Measurements from ENCODE around the gene TLE3.
"Not testable (repeated sequence)": the region's sequence is repeated elsewhere in the genome, so short reads cannot be mapped to it uniquely, and the experiment has no call there.

Gene TLE3

DNA sequence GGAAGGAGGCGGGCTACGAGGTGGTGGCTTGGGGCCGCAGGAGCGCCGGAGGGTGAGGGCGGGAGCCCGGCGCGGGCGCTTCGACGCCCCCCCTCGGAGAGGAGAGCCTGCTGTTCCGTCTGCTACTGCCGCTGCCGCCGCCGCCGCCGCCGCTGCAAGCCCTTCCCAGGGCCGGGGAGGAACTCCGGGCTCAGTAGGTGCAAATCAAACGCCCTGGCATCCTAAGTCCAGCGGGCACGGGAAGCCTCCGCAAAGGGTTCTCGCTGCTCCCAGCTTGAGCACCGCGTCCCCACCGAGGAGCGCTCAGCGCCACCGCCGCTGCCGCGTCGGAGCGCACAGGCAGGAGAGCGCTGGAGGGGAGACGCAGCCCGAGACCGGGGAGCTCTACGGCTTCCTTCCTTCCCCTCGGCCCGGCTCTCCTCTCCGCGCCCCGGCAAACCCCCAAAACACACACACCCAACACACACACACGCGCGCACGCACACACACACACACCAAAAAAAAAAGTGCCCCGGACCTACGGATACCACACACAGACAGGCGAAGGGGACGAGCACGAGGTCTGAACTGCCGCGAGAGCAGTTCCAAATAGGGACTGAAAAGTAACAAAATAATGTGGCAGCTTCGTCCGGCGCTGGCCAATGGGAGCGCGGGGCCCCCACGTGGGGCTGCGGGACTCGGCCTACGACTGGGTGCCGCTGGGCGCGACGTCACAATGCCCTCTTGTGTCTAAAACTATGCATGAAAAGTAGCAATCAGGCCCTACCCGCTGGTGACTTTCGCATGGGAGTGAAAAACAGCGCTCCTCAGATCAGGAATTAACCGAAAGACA lies at the start of gene TLE3:
TSS of gene TLE3 (minus strand) at position 597 of the 832 bp plus-strand sequence. CDS start 1,119 bp downstream, outside the sequence.
- peak; percentile 94 for DNase-seq (ENCODE audit: extremely low read depth in 1 of 2, low read depth in 1 of 2)

GRCh38 chr15:70147178-70147760 lies 49.6 kb upstream of the TLE3 start:
- no peak for DNase-seq (ENCODE audit: extremely low read depth in 1 of 2, low read depth in 1 of 2)

DNA sequence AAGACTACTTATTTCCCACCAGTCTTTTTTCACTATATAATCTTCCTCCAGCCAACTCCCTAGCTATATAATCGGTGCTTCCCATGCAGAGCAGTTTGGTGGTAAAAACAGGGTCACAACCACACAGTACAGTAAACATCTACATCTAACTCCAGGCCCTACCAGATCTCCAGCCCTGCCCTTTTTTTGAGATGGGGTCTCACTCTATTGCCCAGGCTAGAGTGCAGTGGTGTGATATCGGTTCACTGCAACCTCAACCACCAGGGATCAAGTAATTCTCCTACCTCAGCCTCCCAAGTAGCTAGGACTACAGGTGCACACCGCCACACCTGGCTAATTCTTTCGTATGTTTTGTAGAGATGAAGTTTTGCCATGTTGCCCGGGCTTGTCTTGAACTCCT lies 49.1 kb upstream of the TLE3 start:
- DNase-seq (ENCODE audit: extremely low read depth in 1 of 2, low read depth in 1 of 2): no peak

DNA sequence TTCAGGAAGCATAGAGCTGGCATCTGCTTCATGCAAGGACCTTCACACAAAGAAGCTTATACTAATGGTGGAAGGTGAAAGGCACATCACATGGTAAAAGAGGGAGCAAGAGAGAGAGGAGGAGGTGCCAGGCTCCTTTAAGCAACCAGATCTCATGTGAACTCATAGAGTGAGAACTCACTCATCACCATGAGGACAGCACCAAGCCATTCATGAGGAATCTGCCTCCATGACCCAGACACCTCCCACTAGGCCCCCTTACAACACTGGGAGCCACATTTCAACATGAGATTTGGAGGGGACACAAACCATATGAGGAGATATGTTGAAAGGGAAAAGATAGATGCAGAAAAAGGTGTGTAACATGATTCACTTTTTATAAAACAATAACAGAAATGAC lies 48.4 kb upstream of the TLE3 start:
- DNase-seq (ENCODE audit: extremely low read depth in 1 of 2, low read depth in 1 of 2): no peak

- DNase-seq (ENCODE audit: extremely low read depth in 1 of 2, low read depth in 1 of 2): no peak
Observed at GRCh38 chr15:70145261-70145660, 47.5 kb upstream of the TLE3 start.

DNA sequence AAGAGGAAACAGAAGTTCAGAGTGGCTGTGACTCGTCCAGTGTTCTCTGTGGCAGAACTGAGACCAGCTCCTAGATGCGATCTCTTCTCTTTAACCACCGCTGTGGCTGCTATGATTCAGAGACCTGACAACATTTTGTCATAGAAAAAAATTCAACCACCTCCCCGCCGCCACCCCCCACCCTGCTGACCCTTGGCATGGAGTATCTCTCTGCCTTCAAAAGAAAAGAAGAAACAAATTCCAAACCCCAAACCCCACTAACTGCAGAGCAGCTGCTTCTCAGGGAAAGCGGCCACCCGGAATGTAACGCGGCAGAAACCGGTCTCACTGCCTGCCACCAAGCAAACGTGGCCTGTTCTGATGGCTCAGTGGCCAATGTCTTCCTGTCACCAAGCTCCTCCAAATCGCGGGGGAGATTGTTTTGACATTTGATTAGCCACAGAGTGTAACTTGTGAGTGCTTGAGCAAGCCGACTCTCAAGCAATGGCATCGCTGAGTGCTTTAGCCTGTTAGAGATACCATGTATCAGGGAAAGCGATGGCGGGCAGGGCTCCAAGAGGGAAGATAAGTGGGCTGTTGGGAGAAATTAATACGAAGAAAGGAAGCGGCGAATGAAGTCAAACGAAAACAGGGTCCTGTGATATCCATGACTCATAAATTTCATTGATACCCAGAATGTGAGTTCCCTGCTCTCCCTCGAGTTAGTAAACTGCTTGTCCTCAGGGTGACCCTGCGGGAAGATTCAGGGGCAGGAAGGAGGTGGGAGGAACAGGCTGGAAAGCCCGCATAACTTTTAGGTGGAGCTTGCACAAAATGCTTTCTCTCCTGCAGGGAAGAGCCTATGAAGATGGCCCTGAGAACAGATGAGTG lies 44.8 kb upstream of the TLE3 start:
- DNase-seq (ENCODE audit: extremely low read depth in 1 of 2, low read depth in 1 of 2): peak; percentile 19 to 70

GRCh38 chr15:70142072-70142321 lies 44.3 kb upstream of the TLE3 start:
- no peak for DNase-seq (ENCODE audit: extremely low read depth in 1 of 2, low read depth in 1 of 2)

DNA sequence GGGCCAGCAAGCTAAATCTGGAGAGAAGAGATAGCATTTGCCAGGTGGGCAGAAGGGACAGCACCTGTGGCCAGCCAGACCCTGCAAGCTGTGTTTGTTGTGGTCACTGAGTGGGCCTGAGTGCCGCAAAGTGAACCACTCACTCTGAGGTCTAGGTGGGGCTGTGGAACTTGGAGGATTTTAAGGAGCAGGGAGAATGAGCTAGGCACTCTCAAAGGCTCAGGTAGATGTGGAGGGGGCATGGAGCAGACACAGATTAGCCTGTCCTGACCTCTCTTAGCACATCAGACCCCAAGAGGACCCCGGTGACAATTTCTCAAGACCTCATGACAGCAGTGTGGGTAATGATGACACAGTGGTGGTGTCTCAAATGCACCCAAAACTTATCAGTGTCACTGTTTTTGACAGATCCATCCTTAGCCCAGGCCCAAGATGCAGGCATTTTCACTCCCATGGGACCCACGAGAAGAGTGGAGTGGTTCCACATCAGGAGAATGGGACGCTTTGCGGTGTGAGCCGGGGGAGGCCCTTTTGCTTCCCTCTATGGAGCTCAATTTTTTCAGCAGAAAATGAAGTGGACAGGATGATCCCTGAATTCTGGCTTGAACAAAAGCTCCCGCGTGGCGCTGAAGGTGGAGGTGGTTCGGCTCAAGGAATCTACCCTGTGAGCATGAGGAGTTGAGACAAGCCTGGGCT lies 43.8 kb upstream of the TLE3 start:
- DNase-seq (ENCODE audit: extremely low read depth in 1 of 2, low read depth in 1 of 2): no peak

DNA sequence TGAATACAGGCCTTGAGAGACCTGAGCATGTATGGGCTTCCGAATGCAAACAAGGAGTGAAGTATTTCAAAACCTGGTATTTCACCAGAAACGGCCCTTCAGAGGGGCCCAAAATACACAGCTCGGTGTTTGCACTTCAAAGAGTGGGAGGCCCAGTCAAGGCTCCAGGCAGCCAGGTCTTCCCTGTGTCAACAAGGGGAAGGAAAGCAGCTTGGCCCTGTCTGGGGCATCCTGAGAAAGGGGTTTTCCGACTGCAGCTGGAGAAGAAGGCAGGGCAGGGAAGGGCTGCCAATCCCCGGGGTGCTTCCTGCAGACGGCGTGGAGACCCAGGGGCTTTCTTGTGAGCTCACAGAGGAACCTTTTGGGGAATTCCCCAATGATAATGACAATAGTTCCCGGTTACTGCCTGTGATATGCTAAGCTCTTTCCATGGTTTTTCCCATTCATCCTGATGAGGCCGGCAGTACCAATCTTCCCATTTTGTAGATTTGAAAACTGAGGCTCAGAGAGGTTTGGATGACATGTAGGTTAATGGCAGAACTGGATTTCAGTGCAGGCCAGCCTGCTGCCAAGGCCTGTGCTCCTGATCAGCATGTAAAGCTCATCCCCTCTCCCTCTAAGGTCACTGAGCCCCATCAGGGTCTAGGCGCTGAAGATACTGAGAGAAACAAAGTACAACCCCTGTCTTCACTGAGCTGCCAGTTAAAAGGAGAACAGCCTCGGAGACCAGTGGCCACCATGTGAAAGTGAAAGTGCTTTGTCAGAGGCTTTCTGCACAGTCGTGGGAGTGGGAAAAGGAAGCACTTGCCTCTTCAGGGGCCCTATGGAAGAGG lies 43.0 kb upstream of the TLE3 start:
- DNase-seq (ENCODE audit: extremely low read depth in 1 of 2, low read depth in 1 of 2): peak in 1 of 2 donors; percentile 14

DNA sequence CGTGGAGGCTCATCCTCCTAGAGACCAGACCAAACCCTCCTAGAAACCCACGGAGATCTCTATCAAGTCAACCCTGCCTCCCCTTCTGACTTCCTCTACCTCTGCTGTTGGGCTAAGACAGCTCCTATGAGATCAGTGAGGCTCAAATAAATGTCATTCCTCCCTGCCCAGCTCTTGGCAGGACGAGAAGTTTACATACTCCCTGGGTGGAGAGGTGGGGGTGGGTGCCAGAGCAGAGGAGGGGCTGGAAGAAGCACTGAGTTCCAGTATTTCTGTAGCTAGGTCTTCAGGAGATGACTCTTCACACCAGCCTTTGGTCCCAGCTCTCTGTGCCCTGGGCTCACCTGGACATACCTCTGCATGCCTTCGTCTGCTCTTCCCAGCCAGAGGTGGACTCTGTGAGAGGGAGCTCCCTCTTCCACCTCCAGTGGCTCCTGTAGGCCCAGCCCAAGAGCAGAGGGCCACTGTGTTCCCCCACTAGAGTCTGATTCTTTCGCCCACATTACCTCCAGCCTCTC lies 42.4 kb upstream of the TLE3 start:
- no peak for DNase-seq (ENCODE audit: extremely low read depth in 1 of 2, low read depth in 1 of 2)

DNA sequence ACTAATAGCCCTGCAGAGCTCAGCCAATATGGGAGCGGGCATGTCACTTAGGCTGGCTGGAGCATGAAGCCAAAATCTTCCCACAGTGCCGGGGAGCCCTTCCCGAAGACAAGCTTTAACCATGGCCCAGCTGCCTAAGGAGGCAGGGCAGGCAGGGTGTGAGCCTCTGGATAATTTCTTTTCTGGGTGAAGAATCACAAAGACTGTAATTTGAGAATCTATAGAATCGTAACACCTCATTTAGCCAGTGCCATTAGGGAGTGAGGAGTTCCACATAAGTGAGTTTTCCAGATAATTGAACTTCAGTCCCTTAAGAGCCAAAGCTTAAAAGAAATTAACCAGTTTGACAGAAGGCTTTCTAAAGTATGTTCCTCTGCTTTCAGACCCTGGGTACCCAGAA lies 40.2 kb upstream of the TLE3 start:
- no peak for DNase-seq (ENCODE audit: extremely low read depth in 1 of 2, low read depth in 1 of 2)

GRCh38 chr15:70137021-70137420 lies 39.3 kb upstream of the TLE3 start:
- DNase-seq (ENCODE audit: extremely low read depth in 1 of 2, low read depth in 1 of 2): not testable (repeated sequence)

GRCh38 chr15:70133781-70134421 lies 36.2 kb upstream of the TLE3 start:
- no peak for DNase-seq (ENCODE audit: extremely low read depth in 1 of 2, low read depth in 1 of 2)

DNA sequence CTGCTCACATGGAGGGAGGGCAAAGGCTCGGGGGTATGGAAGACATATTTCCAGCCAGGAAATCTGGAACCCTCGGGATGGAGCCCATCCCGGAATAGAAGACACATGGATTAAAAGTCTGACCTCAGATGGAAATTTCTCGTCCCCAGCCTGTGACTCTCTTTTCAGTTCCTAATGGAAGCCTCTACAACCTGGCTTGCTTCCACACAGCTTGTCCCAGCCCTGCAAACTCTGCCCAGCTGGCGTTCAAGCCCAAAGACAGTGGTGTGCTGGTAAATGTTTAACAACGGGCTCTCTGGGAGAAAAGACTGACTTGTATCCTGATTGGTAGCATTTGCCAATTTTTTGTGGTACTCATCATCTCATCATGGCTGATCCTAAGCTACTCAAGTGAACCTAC lies 35.6 kb upstream of the TLE3 start:
- no peak for DNase-seq (ENCODE audit: extremely low read depth in 1 of 2, low read depth in 1 of 2)

GRCh38 chr15:70132571-70132970 lies 34.9 kb upstream of the TLE3 start:
- no peak for DNase-seq (ENCODE audit: extremely low read depth in 1 of 2, low read depth in 1 of 2)

GRCh38 chr15:70132139-70132538 lies 34.4 kb upstream of the TLE3 start:
- no peak for DNase-seq (ENCODE audit: extremely low read depth in 1 of 2, low read depth in 1 of 2)

DNA sequence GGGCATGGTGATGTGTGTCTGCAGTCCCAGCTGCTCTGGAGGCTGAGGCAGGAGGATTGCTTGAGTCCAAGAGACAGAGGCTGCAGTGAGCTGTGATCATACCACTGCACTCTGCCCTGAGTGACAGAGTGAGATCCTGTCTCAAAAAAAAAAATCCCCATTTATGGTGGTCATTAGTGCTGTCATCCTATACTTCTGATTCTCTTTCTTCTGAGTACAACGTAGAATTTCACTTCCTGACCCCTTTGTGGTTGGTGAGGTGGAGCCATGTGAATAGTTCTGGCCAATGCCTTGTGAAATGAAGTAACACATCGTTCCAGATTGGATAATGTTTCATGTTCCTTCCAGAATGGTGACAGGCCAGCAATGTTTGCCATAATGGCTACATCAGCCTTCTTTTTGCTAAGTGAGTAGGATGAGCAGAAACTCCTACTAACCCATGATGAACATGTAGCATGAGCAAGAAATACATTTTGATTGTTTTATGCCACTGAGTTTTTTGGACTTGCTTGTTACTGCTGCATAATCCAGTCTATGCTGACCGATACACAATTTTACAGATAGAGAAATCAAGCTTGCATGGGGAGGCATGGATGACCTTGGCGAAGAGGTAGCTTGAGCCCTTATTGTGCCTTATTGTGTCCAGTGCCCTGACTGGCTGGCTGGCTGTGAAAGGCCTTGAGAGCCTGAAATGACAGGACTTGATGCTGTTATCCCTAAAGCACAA lies 30.9 kb upstream of the TLE3 start:
- DNase-seq (ENCODE audit: extremely low read depth in 1 of 2, low read depth in 1 of 2): no peak

- no peak for DNase-seq (ENCODE audit: extremely low read depth in 1 of 2, low read depth in 1 of 2)
Observed at GRCh38 chr15:70127770-70128413, 30.2 kb upstream of the TLE3 start.
